ENCODE measurements around the gene ZFHX2.
"Not testable (repeated sequence)": the region's sequence is repeated elsewhere in the genome, so short reads cannot be mapped to it uniquely, and the experiment has no call there.

The ZFHX2 gene

DNA sequence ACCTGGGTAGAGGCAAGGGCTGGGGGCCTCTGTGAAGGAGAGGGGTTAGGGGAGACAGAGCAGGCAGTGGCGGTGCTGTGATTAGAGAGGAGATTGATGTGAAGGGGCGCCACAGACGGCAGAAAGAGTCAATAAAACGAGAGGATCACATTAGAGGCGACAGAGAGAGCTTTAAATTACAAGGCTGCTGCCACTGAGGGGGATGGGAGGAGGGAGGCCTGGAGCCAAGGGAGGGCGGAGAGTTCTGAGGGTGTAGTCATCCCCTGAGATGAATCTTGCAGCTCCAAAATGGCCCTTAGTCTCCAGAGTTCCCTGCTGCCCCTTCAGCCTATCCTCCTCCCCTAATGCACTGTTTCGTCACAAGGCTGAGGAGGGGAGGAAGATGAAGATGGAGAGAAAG lies 12.8 kb downstream of the ZFHX2 start:
- DNase-seq, result no peak

GRCh38 chr14:23538050-23538718 lies 13.4 kb downstream of the ZFHX2 start:
- no peak for DNase-seq

- no peak for DNase-seq
Measured at GRCh38 chr14:23537351-23538049, 14.1 kb downstream of the ZFHX2 start.

- not testable (repeated sequence) for DNase-seq
Measured at GRCh38 chr14:23536906-23537305, 14.7 kb downstream of the ZFHX2 start.

GRCh38 chr14:23536494-23536893 lies 15.1 kb downstream of the ZFHX2 start:
- DNase-seq, result no peak

DNA sequence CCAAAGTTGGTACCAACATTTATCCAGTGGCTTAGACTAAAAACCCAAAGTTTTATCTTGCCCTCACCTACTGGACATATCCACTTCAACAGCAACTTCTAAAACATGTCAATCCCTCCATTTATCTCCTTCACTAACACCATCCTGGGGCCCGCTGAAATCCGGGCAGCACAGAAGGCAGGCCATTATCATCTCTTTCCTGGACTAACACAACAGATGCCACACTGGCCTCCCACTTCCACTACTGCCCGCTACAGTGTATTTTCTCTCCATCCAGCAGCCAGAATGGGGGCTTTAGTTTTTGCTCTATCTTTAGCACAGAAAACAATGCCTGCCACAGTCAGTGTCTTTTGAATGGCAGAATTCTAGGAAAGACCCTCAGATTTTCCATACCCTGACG lies 15.6 kb downstream of the ZFHX2 start:
- no peak for DNase-seq

DNA sequence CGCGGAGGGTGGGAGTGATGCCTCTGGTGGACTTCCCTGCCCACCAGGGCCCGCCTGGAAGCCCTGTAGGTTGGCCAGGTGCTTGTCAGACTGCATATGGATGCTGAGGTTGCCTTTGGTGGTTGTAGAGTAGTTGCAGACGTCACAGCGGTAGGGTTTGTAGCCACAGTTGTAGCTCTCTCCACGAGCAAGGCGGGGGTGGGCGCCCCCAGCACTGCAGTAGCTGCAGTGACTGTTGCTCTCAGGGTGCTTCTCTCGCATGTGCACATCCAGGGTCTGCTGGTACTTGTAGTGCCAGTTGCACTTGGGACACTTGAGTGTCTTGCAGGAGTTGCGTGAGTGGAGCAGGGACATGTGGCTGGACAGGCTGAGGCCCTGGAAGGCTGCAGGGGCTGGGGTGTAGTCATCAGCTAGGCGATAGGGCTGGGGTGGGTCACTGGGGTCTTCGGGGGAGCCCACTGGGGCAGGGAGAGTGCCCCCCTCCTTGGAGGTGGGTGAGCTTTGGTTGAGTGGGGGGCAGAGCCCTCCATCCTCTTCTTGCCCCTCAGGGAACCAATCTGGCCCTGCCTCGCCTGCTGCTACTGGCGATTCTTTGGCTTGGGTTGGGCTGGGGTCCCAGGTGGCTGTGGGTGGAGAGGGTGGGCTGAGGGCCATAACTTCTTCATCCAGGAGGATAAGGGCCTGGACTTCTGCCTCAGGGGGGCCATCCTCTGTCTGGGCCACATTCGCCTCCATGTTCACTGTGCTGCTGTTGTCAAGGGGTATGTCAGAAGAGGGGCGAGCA lies 17.7 kb downstream of the ZFHX2 start:
- no peak for DNase-seq

DNA sequence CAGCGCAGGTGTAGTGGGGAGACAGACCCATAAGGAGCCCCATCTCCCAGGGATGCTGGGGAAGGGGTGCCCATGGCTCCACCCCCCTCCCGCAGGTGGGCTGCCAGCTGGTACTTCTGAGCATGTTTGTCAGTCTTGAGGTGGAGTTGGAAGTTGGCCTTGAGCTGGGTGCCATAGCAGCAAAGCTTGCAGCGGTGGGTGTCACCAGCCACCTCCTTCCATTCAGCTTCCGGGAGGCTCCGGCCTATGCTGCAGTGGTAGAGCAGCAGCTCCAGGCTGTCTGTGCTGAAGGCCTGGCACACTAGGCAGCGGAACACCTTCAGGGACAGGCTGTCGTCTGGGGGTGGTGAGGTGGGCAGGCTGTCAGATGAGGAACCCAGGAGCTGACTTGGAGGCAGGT lies 18.9 kb downstream of the ZFHX2 start:
- no peak for DNase-seq

DNA sequence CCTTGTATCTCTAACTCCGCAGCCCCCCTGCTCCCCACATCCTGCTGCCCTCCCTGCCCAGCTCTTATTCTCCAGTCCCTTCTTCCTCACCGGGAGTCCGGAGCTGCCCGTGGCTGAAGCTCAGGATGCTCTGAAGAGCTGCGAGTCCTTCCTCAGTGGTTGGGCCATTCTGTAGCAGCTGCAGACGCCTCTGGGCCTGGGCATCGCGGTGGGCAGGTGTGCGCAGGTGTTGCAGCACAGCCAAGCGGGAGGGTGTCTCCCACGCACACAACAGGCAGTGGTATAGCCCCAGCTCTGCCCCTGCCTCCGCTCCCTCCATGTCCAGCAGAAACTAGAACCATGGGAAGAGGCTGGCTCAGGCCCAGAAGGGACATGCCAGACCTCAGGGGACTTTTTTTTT lies 20.2 kb downstream of the ZFHX2 start:
- DNase-seq, result no peak

GRCh38 chr14:23530375-23531055 lies 21.1 kb downstream of the ZFHX2 start:
- DNase-seq, result no peak

GRCh38 chr14:23529016-23529415 lies 22.5 kb downstream of the ZFHX2 start:
- no peak for DNase-seq

- DNase-seq, result no peak
Measured at GRCh38 chr14:23528555-23528954, 23.0 kb downstream of the ZFHX2 start.

DNA sequence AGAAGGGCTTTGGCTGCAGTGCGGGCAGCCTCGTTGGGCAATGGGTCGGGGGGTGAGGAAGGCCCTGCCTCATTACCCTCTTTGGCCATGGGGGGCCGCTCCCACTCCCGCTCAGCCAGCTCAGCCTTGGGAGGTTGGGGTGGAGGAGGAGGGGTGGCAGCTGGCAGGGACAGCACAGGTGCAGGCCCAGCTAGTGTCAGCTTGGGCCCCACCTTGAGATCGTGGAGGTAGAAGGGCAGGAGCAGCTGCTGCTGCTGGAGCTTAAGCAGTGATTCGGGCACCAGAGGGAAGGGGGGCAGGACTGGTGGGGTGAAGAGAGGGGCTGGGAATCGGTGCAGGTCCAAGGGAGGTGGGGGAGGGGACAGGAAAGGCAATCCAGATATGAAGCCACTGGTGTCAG lies 26.0 kb downstream of the ZFHX2 start:
- no peak for DNase-seq

- no peak for DNase-seq
Measured at GRCh38 chr14:23524954-23525353, 26.6 kb downstream of the ZFHX2 start.

DNA sequence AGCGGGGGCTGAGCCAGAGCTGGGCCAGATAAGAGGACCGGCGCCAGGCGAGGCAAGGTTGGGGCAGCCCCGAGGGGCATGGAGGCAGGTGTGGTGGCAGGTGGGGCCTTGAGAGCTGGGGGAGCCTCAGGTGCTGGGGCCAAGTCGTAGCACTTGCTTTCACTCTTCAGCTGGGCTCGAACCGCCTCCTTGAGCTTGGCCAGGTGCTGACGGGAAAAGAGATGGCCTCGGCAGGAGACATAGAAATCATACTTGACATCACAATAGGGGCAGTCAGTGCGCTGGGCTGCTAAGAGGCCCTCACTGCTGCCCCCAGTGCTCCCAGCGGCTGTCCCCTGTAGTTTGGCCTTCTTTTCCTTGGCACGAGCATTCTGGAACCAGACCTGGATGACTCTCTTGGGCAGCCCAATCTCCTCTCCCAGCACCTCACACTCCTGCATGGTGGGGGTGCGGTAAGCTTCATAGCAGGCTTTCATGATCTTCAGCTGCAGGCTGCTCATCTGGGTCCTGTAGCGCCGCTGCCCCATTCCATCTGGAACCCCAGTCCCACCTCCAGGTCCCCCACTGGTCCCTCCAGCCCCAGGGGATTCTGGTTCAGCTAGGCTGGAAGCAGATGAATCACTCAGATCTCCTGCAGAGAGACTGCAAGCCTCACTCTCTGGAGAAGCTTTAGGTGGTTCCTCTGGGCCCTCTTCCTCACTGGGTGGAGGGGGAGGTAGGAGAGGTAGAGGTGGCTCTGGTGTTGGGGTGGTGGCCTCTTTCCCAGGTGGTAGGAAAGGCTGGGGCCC lies 28.1 kb downstream of the ZFHX2 start:
- no peak for DNase-seq

- no peak for DNase-seq
Measured at GRCh38 chr14:23522643-23523198, 28.8 kb downstream of the ZFHX2 start.

DNA sequence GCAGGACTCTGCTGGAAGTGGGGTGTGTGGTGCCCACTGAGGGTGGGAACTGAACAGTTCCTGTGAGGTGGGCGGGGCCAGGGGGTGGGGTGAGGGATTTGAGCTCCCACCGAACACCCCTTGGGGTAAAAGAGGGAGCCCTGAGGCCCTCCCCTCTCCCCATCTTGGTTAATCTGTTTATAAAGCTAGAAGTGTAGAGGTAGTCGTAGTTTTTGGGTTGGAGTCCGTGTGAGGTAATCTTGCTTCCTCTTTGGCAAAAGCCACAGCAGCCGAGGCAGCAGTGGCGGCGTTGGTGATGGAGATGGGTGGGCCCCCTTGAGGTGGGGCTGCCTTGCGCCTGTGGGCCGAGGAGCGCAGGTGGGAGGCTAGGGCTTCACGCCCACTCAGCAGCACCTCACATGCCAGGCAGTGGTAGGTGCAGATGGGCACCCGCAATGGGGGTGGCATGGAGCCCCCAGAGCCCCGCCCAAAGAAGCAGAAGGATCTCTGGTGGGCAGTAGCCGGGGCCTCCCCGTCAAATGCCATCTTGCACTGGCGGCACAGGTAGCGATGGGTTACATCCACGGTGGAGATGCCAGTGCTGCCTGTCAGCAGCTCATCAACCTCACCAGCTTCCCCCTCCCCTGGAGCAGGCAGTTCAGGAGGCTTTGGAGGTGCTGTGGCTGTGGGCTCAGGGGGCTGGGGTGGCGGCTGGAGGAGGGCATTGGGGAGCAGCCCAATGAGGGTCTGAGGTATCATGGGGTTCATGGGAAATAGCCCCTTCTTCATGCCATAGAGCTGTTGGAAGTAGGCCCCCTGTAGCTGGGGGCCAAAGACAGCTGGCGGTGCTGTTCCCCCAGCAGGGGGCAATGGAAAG lies 29.6 kb downstream of the ZFHX2 start:
- DNase-seq, result no peak

- no peak for DNase-seq
Measured at GRCh38 chr14:23520899-23521533, 30.5 kb downstream of the ZFHX2 start.

DNA sequence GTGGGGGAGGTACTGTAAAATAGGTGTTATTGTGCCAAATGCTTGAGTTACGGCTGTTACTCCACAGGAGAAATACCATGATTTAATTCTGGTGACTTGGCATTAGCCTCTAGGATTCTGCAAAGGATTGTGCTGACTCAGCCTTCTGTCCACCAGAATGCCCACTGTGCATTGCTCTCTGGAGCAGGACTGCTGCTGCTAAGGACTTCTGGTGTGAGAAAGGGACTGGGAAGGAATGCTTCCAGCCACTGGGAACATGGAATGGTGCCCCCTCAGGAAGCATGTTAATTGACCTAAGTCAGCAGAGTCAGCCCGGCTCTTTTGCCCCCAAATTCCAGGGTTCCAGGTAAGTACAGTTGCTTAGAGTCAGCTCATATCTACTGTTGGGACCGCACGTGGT lies 32.9 kb downstream of the ZFHX2 start:
- no peak for DNase-seq

- no peak for DNase-seq
Measured at GRCh38 chr14:23517650-23518326, 33.8 kb downstream of the ZFHX2 start.

Data from NCI-H2081 treated with DMSO at 0.1 percent for 48 hours (cell line).